ENCODE data around the gene CCDC191. TPM values are rescaled to one million over a fixed set of nuclear protein-coding genes. Genes with fewer than 3 reads are reported as not detected.

The CCDC191 gene
- total and polyA plus RNA-seq, 12 donors = 0.51 to 3.6 (median 1.8) TPM

GRCh38 chr3:114060906-114061655 lies 4.8 kb upstream of the CCDC191 start:
- H3K4me3 ChIP-seq = no peak overlapping the region
- peaks cover 0 to 28% (median 3%) of the 10 kb centered on the region in 9 donors for H3K36me3 ChIP-seq
- no peaks in the 10 kb centered on the region for H3K27me3 ChIP-seq
- 93 to 96% methylated on average over 8 of the region's 8 CpGs for WGBS, 2 donors
- intact Hi-C loops (cut with DNase I) = no loop called here
- peaks cover 0 to 24% (median 13%) of the 10 kb centered on the region in 9 donors for H3K4me1 ChIP-seq
- no peaks in the 10 kb centered on the region for H3K9me3 ChIP-seq
- no peak overlapping the region for H3K27ac ChIP-seq
- no peak for TF ChIP-seq CTCF (IDR thresholded peaks at IDR 0.05)
- ATAC-seq (no peak), DNase-seq (no peak)

- Histone ChIP-seq H3K4me3 (no peak overlapping the region), H3K36me3 (peaks cover 0 to 12% (median 0%) of the 10 kb centered on the region in 9 donors), H3K9me3 (no peaks in the 10 kb centered on the region), H3K4me1 (peaks cover 0 to 31% (median 16%) of the 10 kb centered on the region in 9 donors), H3K27ac (no peak overlapping the region), H3K27me3 (no peaks in the 10 kb centered on the region)
- DNase-seq (no peak), ATAC-seq (no peak)
- intact Hi-C loops (cut with DNase I) = loop anchor here in 5 of 10 donors (5.0 to 10.0 kb wide), 7 partner anchors 96 to 321 kb away; partner anchors contain the start of genes ATP6V1A (in 2 of the 5), NAA50 (in 2 of the 5) and ZDHHC23 (in 2 of the 5)
- TF ChIP-seq CTCF (IDR thresholded peaks at IDR 0.05) = no peak
- WGBS, 2 donors = 89 to 93% methylated on average over 8 of the region's 8 CpGs
These were observed 2.3 kb upstream of the CCDC191 start for GRCh38 chr3:114058646-114059045.

GRCh38 chr3:114057011-114057347 lies 653 bp upstream of the CCDC191 start:
- peaks cover 0 to 31% (median 16%) of the 10 kb centered on the region in 9 donors for H3K4me1 ChIP-seq
- intact Hi-C loops (cut with DNase I) = loop anchor here in 5 of 10 donors (5.0 to 10.0 kb wide), 7 partner anchors 98 to 320 kb away; partner anchors contain the start of genes ATP6V1A (in 2 of the 5), NAA50 (in 2 of the 5) and ZDHHC23 (in 2 of the 5)
- peaks cover 0 to 12% (median 0%) of the 10 kb centered on the region in 9 donors for H3K36me3 ChIP-seq
- H3K9me3 ChIP-seq = no peaks in the 10 kb centered on the region
- no peaks in the 10 kb centered on the region for H3K27me3 ChIP-seq
- 0 to 1% methylated on average over 8 of the region's 8 CpGs for WGBS, 2 donors
- DNase-seq = no peak
- ATAC-seq = peak in 3 of 8 donors; percentile 0 to 2 (median 0)
- no peak for TF ChIP-seq CTCF (IDR thresholded peaks at IDR 0.05)
- H3K4me3 ChIP-seq = peak overlapping the region; percentile 58 to 85 (median 72)
- H3K27ac ChIP-seq = peak overlapping the region in 9 of 10 donors; percentile 65 to 89 (median 83)

- Histone ChIP-seq H3K27ac (no peak overlapping the region), H3K4me1 (peaks cover 0 to 13% (median 8%) of the 10 kb centered on the region in 9 donors), H3K9me3 (no peaks in the 10 kb centered on the region), H3K27me3 (no peaks in the 10 kb centered on the region), H3K4me3 (no peak overlapping the region), H3K36me3 (no peaks in the 10 kb centered on the region)
- ATAC-seq = no peak
- DNase-seq = no peak
- no peak for TF ChIP-seq CTCF (IDR thresholded peaks at IDR 0.05)
- 88 to 96% methylated on average over 2 of the region's 2 CpGs for WGBS, 2 donors
- intact Hi-C loops (cut with DNase I) = loop anchor here in 2 of 10 donors (10.0 kb wide), 3 partner anchors 103 to 307 kb away; partner anchors contain the start of genes ATP6V1A (in 1 of the 2), NAA50 (in 1 of the 2) and ZDHHC23 (in 1 of the 2)
These were observed 4.1 kb downstream of the CCDC191 start for GRCh38 chr3:114052216-114052615.
